ENCODE measurements around the gene CD37. TPM values are rescaled to one million over a fixed set of nuclear protein-coding genes. Genes with fewer than 3 reads are reported as not detected.

The CD37 gene
- polyA plus RNA-seq, 1 of the 3 experiments (the other 2 are of a cell fraction) = not detected

GRCh38 chr19:49344505-49345423 is 9.6 kb downstream of the CD37 start:
- no peak overlapping the region for H2AFZ ChIP-seq (ENCODE audit: low read depth)
- ChIA-PET CTCF (no interaction called here), POLR2A (no interaction called here)
- no peaks in the 10 kb centered on the region for H4K20me1 ChIP-seq (ENCODE audit: insufficient read depth)
- no peaks in the 10 kb centered on the region for H3K79me2 ChIP-seq (ENCODE audit: insufficient read depth)
- no peaks in the 10 kb centered on the region for H3K27me3 ChIP-seq (ENCODE audit: insufficient read depth)
- H3K9ac ChIP-seq = no peak overlapping the region
- whole genome bisulfite sequencing (ENCODE audit: low lambda C conversion rate) = 84% methylated on average over 11 of the region's 11 CpGs
- TF ChIP-seq GABPA (IDR thresholded peaks at IDR 0.05; ENCODE audit: low read depth) = no peak
- no peak for TF ChIP-seq EP300 (IDR thresholded peaks at IDR 0.05; ENCODE audit: borderline replicate concordance in 1 of 2, low read depth in 1 of 2, low read length in 1 of 2)
- TF ChIP-seq YY1 (IDR thresholded peaks at IDR 0.05; ENCODE audit: low read depth) = no peak
- TF ChIP-seq ZBTB33 (IDR thresholded peaks at IDR 0.05; ENCODE audit: borderline replicate concordance, low read depth) = no peak
- no peak for TF ChIP-seq PBX3 (IDR thresholded peaks at IDR 0.05)
- no peak for TF ChIP-seq USF1 (IDR thresholded peaks at IDR 0.05; ENCODE audit: borderline replicate concordance, low read depth)
- TF ChIP-seq ELF1 (IDR thresholded peaks at IDR 0.05) = no peak
- no peak for TF ChIP-seq FOSL2 (IDR thresholded peaks at IDR 0.05; ENCODE audit: borderline replicate concordance, low read depth)
- TF ChIP-seq MAX (IDR thresholded peaks at IDR 0.05; ENCODE audit: low read depth) = no peak
- no peak for TF ChIP-seq JUND (IDR thresholded peaks at IDR 0.05)
- TF ChIP-seq RXRA (IDR thresholded peaks at IDR 0.05; ENCODE audit: borderline replicate concordance, low read depth) = no peak
- no peak for TF ChIP-seq CHD2 (IDR thresholded peaks at IDR 0.05; ENCODE audit: low read length, partially characterized antibody)
- TF ChIP-seq SMC3 (IDR thresholded peaks at IDR 0.05; ENCODE audit: low read depth, low read length) = no peak
- TF ChIP-seq, protein P1, sequence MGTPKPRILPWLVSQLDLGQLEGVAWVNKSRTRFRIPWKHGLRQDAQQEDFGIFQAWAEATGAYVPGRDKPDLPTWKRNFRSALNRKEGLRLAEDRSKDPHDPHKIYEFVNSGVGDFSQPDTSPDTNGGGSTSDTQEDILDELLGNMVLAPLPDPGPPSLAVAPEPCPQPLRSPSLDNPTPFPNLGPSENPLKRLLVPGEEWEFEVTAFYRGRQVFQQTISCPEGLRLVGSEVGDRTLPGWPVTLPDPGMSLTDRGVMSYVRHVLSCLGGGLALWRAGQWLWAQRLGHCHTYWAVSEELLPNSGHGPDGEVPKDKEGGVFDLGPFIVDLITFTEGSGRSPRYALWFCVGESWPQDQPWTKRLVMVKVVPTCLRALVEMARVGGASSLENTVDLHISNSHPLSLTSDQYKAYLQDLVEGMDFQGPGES (IDR thresholded peaks at IDR 0.05; ENCODE audit: low read depth, low read length) = no peak
- TF ChIP-seq GATA2 (CRISPR knock-in tag; IDR thresholded peaks at IDR 0.05) = no peak
- no peak for TF ChIP-seq RFX5 (IDR thresholded peaks at IDR 0.05; ENCODE audit: low read length)
- TF ChIP-seq RAD21 (IDR thresholded peaks at IDR 0.05; ENCODE audit: low read length) = no peak
- H3K4me2 ChIP-seq = no peak overlapping the region
- no peak for DNase-seq
- H3F3A ChIP-seq (replicated peaks; ENCODE audit: insufficient read depth) = peaks cover 3% of the 10 kb centered on the region
- no peaks in the 10 kb centered on the region for H3K9me3 ChIP-seq
- H3K4me3 ChIP-seq (ENCODE audit: low read depth in 2 of 2, low read length in 1 of 2) = no peak overlapping the region
- H3K27ac ChIP-seq (ENCODE audit: low read depth in 2 of 2, low read length in 1 of 2) = no peak overlapping the region
- peaks cover 37 to 57% of the 10 kb centered on the region in 2 experiments for H3K36me3 ChIP-seq (replicated peaks in 1 of 2; ENCODE audit: control insufficient read depth in 1 of 2, insufficient read depth in 2 of 2, low read length in 1 of 2)
- peaks cover 0 to under 1% of the 10 kb centered on the region in 2 experiments; a peak in 1 of 4 replicates for H3K4me1 ChIP-seq (ENCODE audit: control insufficient read depth in 1 of 2, insufficient read depth in 2 of 2, low read depth in 1 of 2, low read length in 1 of 2)
- H3K9me2 ChIP-seq = no peaks in the 10 kb centered on the region

Data from SK-N-SH (cell line).